Measurements from ENCODE around the gene RNF141.

DNA sequence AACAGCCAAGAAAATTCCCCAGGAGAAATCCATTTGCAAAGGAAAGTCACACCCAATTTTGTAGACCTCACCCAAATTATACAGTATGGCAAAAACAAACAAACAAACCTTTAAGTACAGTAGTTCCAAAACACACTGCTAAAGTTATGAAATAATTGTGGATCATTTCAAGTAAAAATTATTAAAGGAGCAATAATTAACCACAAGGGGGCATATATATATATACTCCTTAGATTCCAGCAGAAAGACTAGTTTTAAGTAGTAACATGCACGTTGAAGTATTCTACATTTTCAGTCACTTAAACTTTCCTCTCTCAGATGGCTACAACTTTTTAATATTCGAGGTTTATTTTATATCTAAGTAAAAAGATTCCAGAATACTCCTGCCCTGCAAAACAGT lies 26.8 kb downstream of the RNF141 start:
- TF ChIP-seq EP300 (IDR thresholded peaks at IDR 0.05) (no peak), POLR2A (IDR thresholded peaks at IDR 0.05) (no peak)

Measured in upper lobe of left lung (tissue), 4 donors.